GM06990 (cell line): Measurements from ENCODE around the gene STAC2.
A peak's percentile ranks its signal among the peaks of the same experiment; 100 is the strongest.

Experiments used
- DNase-seq: peaks from one replicate; pipeline ENCODE4 v3.0.0-alpha.2; 2011; ENCODE audit not compliant: insufficient read length; ENCODE audit errors: extremely low read depth
- H3K27me3 ChIP-seq: replicated peaks from 2 replicates; pipeline ENCODE4 v1.6.0; 2011; ENCODE audit warnings: low read length; ENCODE audit not compliant: control insufficient read depth, insufficient read depth
- H3K36me3 ChIP-seq: 2 replicates; pipeline ENCODE4 v1.5.1; 2011; ENCODE audit warnings: low read length; ENCODE audit not compliant: control insufficient read depth, insufficient read depth
- H3K4me3 ChIP-seq: replicated peaks from 2 replicates; pipeline ENCODE4 v1.5.1; 2011; ENCODE audit warnings: low read depth, mild to moderate bottlenecking, control low read depth, low read length
- CTCF ChIP-seq: IDR thresholded peaks from 2 replicates; pipeline ENCODE4 v1.5.1; 2011; ENCODE audit warnings: low read length, control low read depth, mild to moderate bottlenecking, inconsistent platforms; ENCODE audit not compliant: insufficient read depth, poor library complexity, severe bottlenecking

STAC2 gene

GRCh38 chr17:39196808-39197291 is 28.9 kb downstream of the STAC2 start:
- no peak for TF ChIP-seq CTCF
- no peaks in the 10 kb centered on the region for H3K27me3 ChIP-seq
- H3K4me3 ChIP-seq = peak overlapping the region; percentile 79
- peak; percentile 47 for DNase-seq
- H3K36me3 ChIP-seq = peaks cover 8% of the 10 kb centered on the region

- TF ChIP-seq CTCF = no peak
- Histone ChIP-seq H3K27me3 (no peaks in the 10 kb centered on the region), H3K4me3 (peak overlapping the region; percentile 79), H3K36me3 (peaks cover 6% of the 10 kb centered on the region)
- DNase-seq = no peak
These were observed 29.4 kb downstream of the STAC2 start for GRCh38 chr17:39196241-39196807.

DNA sequence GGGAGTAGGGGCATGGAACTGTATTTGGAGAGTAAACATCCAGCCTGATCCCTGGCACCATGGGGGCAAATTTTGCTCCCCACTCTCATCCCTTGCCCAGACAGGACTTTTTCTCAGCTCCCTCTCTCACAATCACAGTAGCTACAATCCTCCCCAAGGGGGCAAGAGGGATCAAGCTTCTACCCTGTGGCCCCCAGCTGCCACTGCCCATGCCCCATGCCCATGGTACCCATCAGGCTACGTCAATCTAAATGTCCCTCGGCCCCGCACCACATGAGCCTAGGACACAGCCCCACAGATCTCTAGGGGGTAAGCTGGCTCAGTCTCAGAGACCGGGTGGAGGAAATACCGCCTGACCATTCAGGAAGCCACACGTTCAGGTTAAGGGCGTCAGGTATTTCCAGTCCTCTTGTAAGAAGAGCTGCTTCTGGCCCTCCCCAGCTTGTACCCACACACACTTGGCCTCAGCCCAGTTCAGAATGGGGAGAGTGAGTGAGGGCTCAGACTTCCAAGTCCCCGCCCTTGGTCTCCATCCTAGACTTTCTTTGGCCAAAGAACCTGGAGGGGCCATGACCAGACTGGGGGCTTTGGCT is 30.1 kb downstream of the STAC2 start:
- no peak for DNase-seq
- H3K36me3 ChIP-seq = peaks cover 6% of the 10 kb centered on the region
- no peaks in the 10 kb centered on the region for H3K27me3 ChIP-seq
- no peak for TF ChIP-seq CTCF
- H3K4me3 ChIP-seq = peak overlapping the region; percentile 79

DNA sequence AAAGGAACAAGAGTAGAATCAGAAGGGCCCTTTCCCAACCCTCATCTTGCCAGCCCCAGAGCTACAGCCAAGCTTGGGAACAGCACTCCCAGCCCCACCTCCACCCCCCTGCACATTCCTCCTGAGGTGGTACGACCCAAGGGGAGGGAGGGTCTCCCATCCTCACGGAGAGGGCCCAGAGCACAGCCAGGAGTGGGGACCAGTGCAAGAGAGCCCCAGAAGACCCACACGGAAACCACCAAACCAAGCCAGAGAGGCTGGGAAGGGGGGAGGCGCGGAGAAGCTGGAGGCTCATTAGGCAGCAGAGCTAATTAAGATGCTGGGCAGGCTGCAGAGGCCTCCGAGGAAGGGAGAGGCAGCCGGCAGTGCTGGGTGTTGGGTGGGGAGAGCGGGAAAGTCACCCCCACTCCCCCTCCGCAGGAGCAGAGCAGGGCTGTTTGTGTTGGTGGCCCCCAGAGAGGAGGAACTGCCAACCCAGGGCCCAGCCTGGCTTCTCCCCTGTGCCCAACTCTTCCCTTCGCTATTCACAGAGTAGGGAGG is 30.7 kb downstream of the STAC2 start:
- TF ChIP-seq CTCF = no peak
- no peak for DNase-seq
- no peak overlapping the region for H3K4me3 ChIP-seq
- peaks cover 6% of the 10 kb centered on the region for H3K36me3 ChIP-seq
- no peaks in the 10 kb centered on the region for H3K27me3 ChIP-seq

- Histone ChIP-seq H3K36me3 (peaks cover 6% of the 10 kb centered on the region), H3K27me3 (no peaks in the 10 kb centered on the region), H3K4me3 (no peak overlapping the region)
- DNase-seq = no peak
- peak; percentile 17 for TF ChIP-seq CTCF
These were observed 31.4 kb downstream of the STAC2 start for GRCh38 chr17:39194089-39194984.
